HG03460 (cell line): ENCODE measurements around the gene FLYWCH1.
A peak's percentile ranks its signal among the peaks of the same experiment; 100 is the strongest.
"Not testable (repeated sequence)": the region's sequence is repeated elsewhere in the genome, so short reads cannot be mapped to it uniquely, and the experiment has no call there.

Experiments
- ATAC-seq: cut with Tn5 transposase; IDR thresholded peaks from one replicate; pipeline ENCODE4 v1.9.1; 2021; ENCODE audit not compliant: unreplicated experiment

The FLYWCH1 gene

GRCh38 chr16:2899564-2900072, 12.1 kb upstream of the FLYWCH1 start:
- ATAC-seq = no peak

GRCh38 chr16:2900526-2901075, 11.1 kb upstream of the FLYWCH1 start:
- ATAC-seq = no peak

DNA sequence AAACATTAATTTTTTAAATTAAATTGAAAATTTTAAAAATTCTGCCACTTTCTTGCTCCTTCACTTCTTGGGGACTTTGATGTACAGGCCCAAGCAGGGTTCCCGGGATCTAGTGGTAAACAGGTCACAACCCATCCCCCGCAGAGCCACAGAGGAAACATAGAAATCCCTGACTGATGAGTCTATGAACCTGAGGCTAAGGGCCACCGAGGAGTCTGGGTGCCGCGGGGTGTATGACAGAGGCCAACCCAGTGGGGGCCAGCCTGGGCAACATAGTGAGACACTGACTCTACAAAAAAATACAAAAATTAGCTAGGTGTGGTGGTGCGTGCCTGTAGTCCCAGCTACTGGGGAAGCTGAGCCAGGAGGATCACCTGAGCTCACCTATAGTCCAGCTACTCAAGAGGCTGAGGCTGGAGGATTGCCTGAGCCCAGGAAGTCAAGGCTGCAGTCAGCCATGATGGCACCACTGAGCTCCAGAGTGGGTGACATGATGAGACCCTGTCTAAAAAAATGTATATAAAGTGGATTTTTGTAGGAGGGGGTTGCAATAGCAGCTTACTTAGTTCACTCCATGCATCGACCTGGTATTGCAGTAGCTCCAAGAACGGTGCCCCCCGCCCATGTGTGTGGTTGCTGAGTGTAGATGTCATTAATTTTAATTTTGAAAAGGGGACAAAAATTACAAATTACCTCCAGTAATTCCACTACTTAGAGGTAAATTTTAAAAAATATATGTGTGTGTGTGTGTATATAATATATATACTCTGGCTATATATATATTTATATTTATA, 9.2 kb upstream of the FLYWCH1 start:
- no peak for ATAC-seq

GRCh38 chr16:2904100-2904921, 7.4 kb upstream of the FLYWCH1 start:
- no peak for ATAC-seq

DNA sequence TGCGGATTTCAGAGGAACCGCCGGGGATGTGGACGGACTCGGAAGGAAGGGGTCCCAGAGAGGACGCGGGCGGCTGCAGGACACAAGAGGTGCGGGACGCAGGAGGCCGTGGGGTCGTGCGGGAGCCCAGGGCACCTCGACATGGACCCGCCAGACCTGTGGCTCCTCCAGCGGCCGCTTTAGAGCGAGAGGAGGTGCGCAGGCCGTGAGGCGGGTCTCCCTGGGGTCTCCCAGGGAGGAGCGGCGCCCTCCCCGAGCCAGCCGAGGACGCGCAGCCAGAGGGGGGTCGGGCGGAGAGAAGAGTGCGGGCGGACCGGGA, 6.8 kb upstream of the FLYWCH1 start:
- ATAC-seq = no peak

DNA sequence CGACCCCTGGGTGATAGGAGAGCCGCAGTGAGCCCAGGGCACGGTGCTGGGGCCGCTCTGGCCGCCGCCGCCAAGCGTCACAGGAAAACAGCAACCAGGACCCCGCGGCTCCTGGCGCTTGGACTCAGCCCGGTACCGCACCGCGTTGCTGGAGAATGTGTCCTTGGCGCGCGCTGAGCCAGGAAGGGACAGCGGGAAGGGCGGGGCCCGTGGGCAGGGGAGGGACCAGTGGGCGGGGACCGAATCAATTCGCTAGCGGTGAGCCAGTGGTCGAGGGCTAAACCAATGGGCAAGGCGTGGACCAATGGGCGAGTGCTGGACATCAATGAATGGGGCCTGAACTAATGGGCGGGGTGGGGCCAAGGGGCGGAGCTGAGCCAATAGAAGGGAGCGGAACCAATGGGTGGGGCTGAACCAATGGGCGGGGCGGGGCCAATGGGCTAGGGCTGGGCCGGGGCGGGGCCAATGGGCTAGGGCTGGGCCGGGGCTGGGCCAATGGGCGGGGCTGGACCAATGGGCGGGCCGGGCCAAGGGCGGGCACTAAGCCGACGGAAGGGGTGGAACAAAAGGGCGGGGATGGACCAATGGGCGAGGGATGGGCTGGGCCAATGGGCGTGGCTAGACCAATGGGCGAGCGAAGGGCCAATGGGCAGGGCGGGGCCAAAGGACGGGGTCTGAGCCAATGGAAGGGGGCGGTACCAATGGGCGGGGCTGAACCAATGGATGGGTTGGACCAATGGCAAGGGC, 6.3 kb upstream of the FLYWCH1 start:
- peak; percentile 67 for ATAC-seq

GRCh38 chr16:2905988-2906387, 5.7 kb upstream of the FLYWCH1 start:
- ATAC-seq = no peak

GRCh38 chr16:2907084-2907753, 4.5 kb upstream of the FLYWCH1 start:
- ATAC-seq = not testable (repeated sequence)

DNA sequence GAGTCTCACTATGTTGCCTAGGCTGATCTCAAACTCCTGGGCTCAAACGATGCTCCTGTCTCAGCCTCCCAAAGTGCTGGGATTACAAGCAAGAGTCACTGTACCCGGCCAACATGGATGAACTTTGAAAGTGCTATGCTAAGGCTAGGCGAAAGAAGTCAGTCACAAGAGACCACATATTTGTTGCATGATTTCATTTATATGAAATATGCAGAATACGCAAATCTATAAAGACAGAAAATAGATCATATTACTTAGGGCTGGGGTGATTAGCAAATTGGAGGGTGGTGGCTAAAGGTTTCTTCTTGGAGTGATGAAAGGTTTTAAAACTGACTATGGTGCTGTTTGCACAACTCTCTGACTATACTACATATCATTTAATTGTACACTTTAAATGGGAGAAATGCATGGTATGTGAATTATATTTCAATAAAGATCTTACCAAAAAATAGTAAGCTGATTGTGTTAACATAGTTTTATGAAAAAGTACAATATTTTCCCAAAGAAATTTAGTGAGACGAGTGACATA, 1.2 kb upstream of the FLYWCH1 start:
- no peak for ATAC-seq

GRCh38 chr16:2912330-2913199, 834 bp downstream of the FLYWCH1 start:
- peak; percentile 29 for ATAC-seq

- ATAC-seq = no peak
These were observed 1.9 kb downstream of the FLYWCH1 start for GRCh38 chr16:2913603-2914002.

- no peak for ATAC-seq
These were observed 2.5 kb downstream of the FLYWCH1 start for GRCh38 chr16:2914233-2914632.

DNA sequence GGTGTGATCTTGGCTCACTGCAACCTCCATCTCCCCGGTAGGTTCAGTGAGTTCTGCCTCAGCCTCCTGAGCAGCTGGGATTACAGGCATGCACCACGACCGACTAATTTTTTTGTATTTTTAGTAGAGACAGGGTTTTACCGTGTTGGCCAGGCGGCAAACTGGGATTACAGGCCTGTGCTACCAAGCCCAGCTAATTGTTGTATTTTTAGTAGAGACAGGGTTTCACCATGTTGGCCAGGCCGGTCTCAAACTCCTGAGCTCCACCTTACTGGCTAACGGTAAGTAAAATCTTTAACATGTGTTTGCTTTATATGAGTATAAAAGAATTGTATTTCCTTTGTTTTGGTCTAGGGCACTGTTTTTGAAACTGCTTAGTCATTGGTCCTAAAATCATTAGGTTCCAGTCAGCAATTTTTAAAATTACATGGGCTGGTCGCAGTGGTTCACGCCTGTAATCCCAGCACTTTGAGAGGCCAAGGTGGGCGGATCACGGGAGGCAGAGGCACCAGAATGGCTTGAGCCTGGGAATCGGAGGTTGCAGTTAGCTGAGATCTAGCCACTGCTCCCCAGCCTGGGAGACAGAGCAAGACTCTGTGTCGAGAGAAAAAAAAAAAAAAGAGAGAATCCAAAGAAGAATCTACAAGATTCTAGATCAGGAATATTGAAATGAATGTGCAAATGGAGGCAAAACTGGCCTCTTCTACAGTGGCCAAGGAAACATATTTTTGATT, 3.6 kb downstream of the FLYWCH1 start:
- ATAC-seq = no peak

- ATAC-seq = no peak
These were observed 8.0 kb downstream of the FLYWCH1 start for GRCh38 chr16:2919511-2920255.

DNA sequence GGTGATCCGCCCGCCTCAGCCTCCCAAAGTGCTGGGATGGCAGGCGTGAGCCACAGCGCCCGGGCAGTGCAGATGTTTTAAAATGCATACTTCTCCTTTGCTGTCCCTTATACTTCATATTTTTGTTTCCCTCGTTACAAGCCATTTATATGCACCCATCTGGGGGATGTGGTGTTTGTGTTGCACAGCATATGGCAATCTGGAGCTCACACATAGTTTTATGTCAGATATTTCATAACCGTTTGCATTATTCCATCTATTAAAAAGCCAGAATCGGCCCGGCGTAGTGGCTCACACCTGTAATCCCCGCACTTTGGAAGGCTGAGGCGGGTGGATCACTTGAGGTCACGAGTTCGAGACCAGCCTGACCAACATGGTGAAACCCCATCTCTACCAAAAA, 11.8 kb downstream of the FLYWCH1 start:
- no peak for ATAC-seq

DNA sequence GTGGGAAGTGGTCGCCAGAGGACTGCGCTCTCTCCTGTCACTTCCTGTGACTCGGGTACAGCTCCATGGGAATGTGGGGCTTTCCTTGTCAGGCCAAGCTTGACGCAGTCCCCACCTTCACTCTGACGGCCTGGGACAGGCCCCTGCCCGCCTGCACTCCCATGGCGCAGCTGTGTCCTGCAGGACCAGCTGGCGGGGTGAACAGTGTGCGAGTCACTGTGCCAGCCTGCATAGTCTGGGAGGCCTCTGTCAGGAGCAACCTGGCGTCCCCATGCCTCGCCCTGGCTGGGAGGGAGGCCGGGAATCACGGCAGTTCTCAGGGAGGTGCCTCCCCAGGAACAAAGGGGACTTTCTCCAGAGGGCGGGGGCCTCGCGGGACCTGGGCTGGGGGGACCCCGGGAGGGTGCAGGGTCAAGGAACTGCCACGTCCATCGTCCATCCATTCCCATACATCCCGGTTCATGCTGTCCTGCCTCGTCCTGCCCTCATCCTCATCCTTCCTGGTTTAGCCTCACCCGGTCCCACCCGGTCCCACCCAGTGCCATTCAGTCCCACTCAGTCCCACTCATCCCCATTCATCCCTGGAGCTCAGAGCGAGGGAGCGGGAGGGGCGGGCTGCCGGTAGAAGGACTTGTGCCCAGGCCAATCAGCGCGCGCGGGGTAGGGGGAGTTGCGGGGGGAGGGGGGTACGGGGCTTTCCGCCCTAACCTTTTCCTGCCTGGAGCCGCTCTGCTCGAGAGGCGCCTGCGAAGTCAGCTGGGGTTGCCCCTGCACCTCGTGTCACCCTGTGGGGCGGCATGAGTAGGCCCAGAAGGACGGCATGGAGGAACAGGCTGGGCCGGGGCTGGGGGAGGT, 13.4 kb downstream of the FLYWCH1 start:
- no peak for ATAC-seq
